Measurements from ENCODE around the gene CRK.
A peak's percentile ranks its signal among the peaks of the same experiment; 100 is the strongest.

CRK gene

GRCh38 chr17:1485423-1486376 is 29.7 kb upstream of the CRK start:
- peak in 3 of 4 experiments; percentile 22 to 46 (median 23) for DNase-seq

- peak in 1 of 4 experiments; percentile 23 for DNase-seq
These were observed 28.8 kb upstream of the CRK start for GRCh38 chr17:1484676-1485422.

- no peak for DNase-seq
These were observed 28.1 kb upstream of the CRK start for GRCh38 chr17:1484060-1484535.

- DNase-seq = no peak
These were observed 26.6 kb upstream of the CRK start for GRCh38 chr17:1482680-1483079.

GRCh38 chr17:1481736-1482135 is 25.7 kb upstream of the CRK start:
- no peak for DNase-seq

- DNase-seq = no peak
These were observed 24.9 kb upstream of the CRK start for GRCh38 chr17:1480747-1481465.

GRCh38 chr17:1478418-1478817 is 22.4 kb upstream of the CRK start:
- DNase-seq = no peak

GRCh38 chr17:1475321-1475854 is 19.4 kb upstream of the CRK start:
- DNase-seq = no peak

GRCh38 chr17:1474402-1475189 is 18.6 kb upstream of the CRK start:
- DNase-seq = no peak

GRCh38 chr17:1473841-1474240 is 17.8 kb upstream of the CRK start:
- DNase-seq = peak in 1 of 4 experiments; percentile 13

- peak in 1 of 4 experiments; percentile 14 for DNase-seq
These were observed 17.1 kb upstream of the CRK start for GRCh38 chr17:1473170-1473569.

- DNase-seq = no peak
These were observed 16.1 kb upstream of the CRK start for GRCh38 chr17:1471911-1472821.

- no peak for DNase-seq
These were observed 15.5 kb upstream of the CRK start for GRCh38 chr17:1471490-1471889.

- DNase-seq = no peak
These were observed 14.9 kb upstream of the CRK start for GRCh38 chr17:1470755-1471462.

- no peak for DNase-seq
These were observed 14.2 kb upstream of the CRK start for GRCh38 chr17:1470071-1470754.

- DNase-seq = no peak
These were observed 13.3 kb upstream of the CRK start for GRCh38 chr17:1469231-1469852.

- DNase-seq = no peak
These were observed 12.0 kb upstream of the CRK start for GRCh38 chr17:1467898-1468492.

- no peak for DNase-seq
These were observed 11.2 kb upstream of the CRK start for GRCh38 chr17:1467258-1467657.

- DNase-seq = no peak
These were observed 8.2 kb upstream of the CRK start for GRCh38 chr17:1464186-1464585.

Data from activated naive CD4-positive, alpha-beta T cell (primary cell).